HUDEP-2 (cell line): ENCODE measurements around the gene LRRC8E.
"Not testable (repeated sequence)": the region's sequence is repeated elsewhere in the genome, so short reads cannot be mapped to it uniquely, and the experiment has no call there.

Experiments used
- DNase-seq, 76 experiments: peaks; one replicate each; lab custom pipeline; 2025; ENCODE audit not compliant: unreplicated experiment in 76 of 76; lab: John Stamatoyannopoulos, UW

LRRC8E gene

GRCh38 chr19:7853770-7854128, 34.6 kb upstream of the LRRC8E start:
- no peak for DNase-seq

GRCh38 chr19:7855426-7856108, 32.7 kb upstream of the LRRC8E start:
- no peak for DNase-seq

- no peak for DNase-seq
Observed at GRCh38 chr19:7856109-7856591, 32.2 kb upstream of the LRRC8E start.

GRCh38 chr19:7856679-7857663, 31.3 kb upstream of the LRRC8E start:
- DNase-seq: no peak

GRCh38 chr19:7857727-7858108, 30.6 kb upstream of the LRRC8E start:
- DNase-seq: no peak

- DNase-seq: peak in 13 of 76 experiments; percentile 15 to 43 (median 24)
Observed at GRCh38 chr19:7858109-7858770, 30.1 kb upstream of the LRRC8E start.

GRCh38 chr19:7859087-7859486, 29.2 kb upstream of the LRRC8E start:
- DNase-seq: not testable (repeated sequence)

GRCh38 chr19:7859831-7860713, 28.2 kb upstream of the LRRC8E start:
- DNase-seq: no peak

- no peak for DNase-seq
Observed at GRCh38 chr19:7860714-7861618, 27.3 kb upstream of the LRRC8E start.

GRCh38 chr19:7861619-7862412, 26.5 kb upstream of the LRRC8E start:
- no peak for DNase-seq

GRCh38 chr19:7862413-7862951, 25.8 kb upstream of the LRRC8E start:
- DNase-seq: peak in 72 of 76 experiments; percentile 30 to 97 (median 82)

- DNase-seq: no peak
Observed at GRCh38 chr19:7863157-7863970, 24.9 kb upstream of the LRRC8E start.

GRCh38 chr19:7863971-7864689, 24.2 kb upstream of the LRRC8E start:
- no peak for DNase-seq

- no peak for DNase-seq
Observed at GRCh38 chr19:7864690-7865074, 23.6 kb upstream of the LRRC8E start.

GRCh38 chr19:7865262-7865911, 22.9 kb upstream of the LRRC8E start:
- DNase-seq: no peak

GRCh38 chr19:7866399-7867091, 21.8 kb upstream of the LRRC8E start:
- DNase-seq: no peak
